Gastroesophageal sphincter (tissue), 4 donors: ENCODE data around the gene KCNMB2. TPM values are rescaled to one million over a fixed set of nuclear protein-coding genes. Genes with fewer than 3 reads are reported as not detected.

Experiments
- ATAC-seq: fragments of 150-250 bp; one replicate; pipeline ENCODE4 v1.9.1; 2016; ENCODE audit warnings: mild to moderate bottlenecking, moderate library complexity
- H3K27ac ChIP-seq, 4 donors: fragments of 200-600 bp; sonication (generic) in 3 of 4; 1 replicate in 3 of 4; 2 replicates in 1 of 4; pipeline ENCODE4 v1.5.1; 2016 to 2019
- H3K27me3 ChIP-seq: fragments of 200-600 bp; sonication (generic); one replicate; pipeline ENCODE4 v1.5.1; 2019
- H3K36me3 ChIP-seq, 2 donors: fragments of 200-600 bp; sonication (generic); one replicate each; pipeline ENCODE4 v1.5.1; 2019; ENCODE audit warnings: control low read depth in 1 of 2
- H3K4me1 ChIP-seq, 3 donors: fragments of 200-600 bp; sonication (generic); 1 replicate in 2 of 3; 2 replicates in 1 of 3; pipeline ENCODE4 v1.5.1; 2016 to 2019; ENCODE audit warnings: control low read depth in 2 of 3
- H3K4me3 ChIP-seq, 2 donors: fragments of 200-600 bp; sonication (generic); one replicate each; pipeline ENCODE4 v1.5.1; 2019; ENCODE audit warnings: mild to moderate bottlenecking in 1 of 2, moderate library complexity in 1 of 2
- H3K9me3 ChIP-seq, 3 donors: fragments of 200-600 bp; sonication (generic); one replicate each; pipeline ENCODE4 v1.5.1; 2017 to 2019; ENCODE audit warnings: control low read depth in 2 of 3
- CTCF ChIP-seq, 4 experiments: fragments of 200-600 bp in 2 of 4; fragments of 450-650 bp in 2 of 4; sonication (generic) in 1 of 4; IDR thresholded peaks; one replicate each; pipeline ENCODE4 v1.5.1; 2017 to 2019; ENCODE audit warnings: antibody characterized with exemption in 4 of 4, mild to moderate bottlenecking in 2 of 4, moderate library complexity in 2 of 4
- EP300 ChIP-seq: sonication (generic); formaldehyde crosslinking; IDR thresholded peaks from one replicate; pipeline ENCODE4 v1.6.1; 2017; ENCODE audit warnings: antibody characterized with exemption, mild to moderate bottlenecking
- POLR2A ChIP-seq, 2 donors: fragments of 450-650 bp; IDR thresholded peaks; one replicate each; pipeline ENCODE4 v1.6.1; 2017; ENCODE audit warnings: antibody characterized with exemption in 2 of 2, mild to moderate bottlenecking in 2 of 2, moderate library complexity in 1 of 2
- POLR2AphosphoS5 ChIP-seq: sonication (generic); formaldehyde crosslinking; IDR thresholded peaks from one replicate; pipeline ENCODE4 v1.6.1; 2017; ENCODE audit warnings: antibody characterized with exemption
- WGBS, 2 donors: methylation state at CpG; one replicate each; pipeline ENCODE4 v1.1.5; 2018; ENCODE audit warnings: low coverage in 1 of 2; 5-methylcytosine and 5-hydroxymethylcytosine counted together
- total RNA-seq, 4 donors: library from RNA; depleted of rRNA; stranded (reverse); fragments of >200 nt; gene quantifications; one replicate each; pipeline ENCODE4 v1.1.0, GENCODE V29; 2016

KCNMB2 gene
- total RNA-seq, 4 donors from 2014 or later: 1.3 TPM; not detected in 3

- H3K27ac ChIP-seq: no peak overlapping the region
- no peaks in the 10 kb centered on the region for H3K4me1 ChIP-seq
- TF ChIP-seq POLR2AphosphoS5 (no peak), CTCF (IDR thresholded peaks at IDR 0.05) (no peak), EP300 (no peak), POLR2A (IDR thresholded peaks at IDR 0.05) (no peak)
- no peak overlapping the region for H3K4me3 ChIP-seq
- 66 to 69% methylated on average over 6 of the region's 6 CpGs for WGBS, 2 donors
- no peaks in the 10 kb centered on the region for H3K36me3 ChIP-seq
- no peaks in the 10 kb centered on the region for H3K27me3 ChIP-seq
- ATAC-seq: no peak
- no peaks in the 10 kb centered on the region for H3K9me3 ChIP-seq
These were observed 41.9 kb upstream of the KCNMB2 start for GRCh38 chr3:178494386-178494785.

GRCh38 chr3:178496911-178497310 is 39.3 kb upstream of the KCNMB2 start:
- WGBS, 2 donors: 100% methylated on average over 1 of the region's 1 CpG; no CpG with 5 or more reads in 1 of the 2 donors
- no peaks in the 10 kb centered on the region for H3K4me1 ChIP-seq
- H3K36me3 ChIP-seq: no peaks in the 10 kb centered on the region

GRCh38 chr3:178498871-178499270 is 37.4 kb upstream of the KCNMB2 start:
- TF ChIP-seq POLR2AphosphoS5: no peak
- no peak for TF ChIP-seq EP300
- no peak for TF ChIP-seq POLR2A (IDR thresholded peaks at IDR 0.05)
- no peak for TF ChIP-seq CTCF (IDR thresholded peaks at IDR 0.05)
- Histone ChIP-seq H3K9me3 (no peaks in the 10 kb centered on the region), H3K4me1 (no peaks in the 10 kb centered on the region), H3K4me3 (no peak overlapping the region), H3K27me3 (no peaks in the 10 kb centered on the region), H3K36me3 (no peaks in the 10 kb centered on the region), H3K27ac (no peak overlapping the region)
- 6 to 67% methylated on average over 2 of the region's 2 CpGs for WGBS, 2 donors
- no peak for ATAC-seq

More at GRCh38 chr3:178496911-178497310, 39.3 kb upstream of the KCNMB2 start:
- Histone ChIP-seq H3K27ac (no peak overlapping the region), H3K4me3 (no peak overlapping the region), H3K9me3 (no peaks in the 10 kb centered on the region), H3K27me3 (no peaks in the 10 kb centered on the region)
- ATAC-seq: no peak
- TF ChIP-seq EP300 (no peak), POLR2AphosphoS5 (no peak), POLR2A (IDR thresholded peaks at IDR 0.05) (no peak), CTCF (IDR thresholded peaks at IDR 0.05) (no peak)

GRCh38 chr3:178500631-178501030 is 35.6 kb upstream of the KCNMB2 start:
- TF ChIP-seq EP300 (no peak), CTCF (IDR thresholded peaks at IDR 0.05) (no peak), POLR2A (IDR thresholded peaks at IDR 0.05) (no peak), POLR2AphosphoS5 (no peak)
- no peaks in the 10 kb centered on the region for H3K4me1 ChIP-seq
- no peak for ATAC-seq
- H3K27ac ChIP-seq: no peak overlapping the region
- H3K36me3 ChIP-seq: no peaks in the 10 kb centered on the region
- no peaks in the 10 kb centered on the region for H3K9me3 ChIP-seq
- 69 to 92% methylated on average over 2 to 8 of the region's 9 CpGs for WGBS, 2 donors
- H3K27me3 ChIP-seq: no peaks in the 10 kb centered on the region
- H3K4me3 ChIP-seq: no peak overlapping the region

GRCh38 chr3:178504128-178504527 is 32.1 kb upstream of the KCNMB2 start:
- Histone ChIP-seq H3K4me3 (no peak overlapping the region), H3K36me3 (no peaks in the 10 kb centered on the region), H3K9me3 (no peaks in the 10 kb centered on the region), H3K27ac (no peak overlapping the region), H3K27me3 (no peaks in the 10 kb centered on the region), H3K4me1 (no peaks in the 10 kb centered on the region)
- no peak for ATAC-seq
- TF ChIP-seq EP300: no peak
- no peak for TF ChIP-seq CTCF (IDR thresholded peaks at IDR 0.05)
- no peak for TF ChIP-seq POLR2A (IDR thresholded peaks at IDR 0.05)
- no peak for TF ChIP-seq POLR2AphosphoS5
- 56 to 82% methylated on average over 2 of the region's 2 CpGs for WGBS, 2 donors
